Parathyroid adenoma (tissue), 2 donors: ENCODE measurements around the gene DCLK2.

Experiments
- H2AFZ ChIP-seq: fragments of 300-600 bp; sonication (generic); one replicate; pipeline ENCODE4 v1.7.0; 2017; ENCODE audit warnings: antibody characterized with exemption, mild to moderate bottlenecking
- H3K27ac ChIP-seq: fragments of 300-600 bp; sonication (generic); one replicate; pipeline ENCODE4 v1.7.0; 2017
- H3K27me3 ChIP-seq: fragments of 300-600 bp; sonication (generic); one replicate; pipeline ENCODE4 v1.7.0; 2017; ENCODE audit warnings: low read length; ENCODE audit not compliant: control insufficient read depth, insufficient read depth
- H3K36me3 ChIP-seq: fragments of 300-600 bp; sonication (generic); one replicate; pipeline ENCODE4 v1.7.0; 2017; ENCODE audit warnings: low read length; ENCODE audit not compliant: control insufficient read depth, insufficient read depth
- H3K4me1 ChIP-seq: fragments of 300-600 bp; sonication (generic); one replicate; pipeline ENCODE4 v1.7.0; 2017; ENCODE audit warnings: control low read depth
- H3K4me2 ChIP-seq: fragments of 300-600 bp; sonication (generic); one replicate; pipeline ENCODE4 v1.7.0; 2017; ENCODE audit warnings: low read length
- H3K4me3 ChIP-seq: fragments of 300-600 bp; sonication (generic); one replicate; pipeline ENCODE4 v1.7.0; 2017; ENCODE audit warnings: low read depth, low read length
- H3K79me2 ChIP-seq: fragments of 300-600 bp; sonication (generic); one replicate; pipeline ENCODE4 v1.7.0; 2017; ENCODE audit warnings: control low read depth
- H3K9ac ChIP-seq: fragments of 300-600 bp; sonication (generic); one replicate; pipeline ENCODE4 v1.7.0; 2017; ENCODE audit warnings: mild to moderate bottlenecking
- H3K9me3 ChIP-seq: fragments of 300-600 bp; sonication (generic); one replicate; pipeline ENCODE4 v1.7.0; 2017; ENCODE audit warnings: low read length; ENCODE audit not compliant: control insufficient read depth
- CTCF ChIP-seq: fragments of 300-600 bp; sonication (generic); IDR thresholded peaks from one replicate; pipeline ENCODE4 v1.7.0; 2017; ENCODE audit warnings: antibody characterized with exemption, mild to moderate bottlenecking
- donor health status: primary hyperparathyroidism.

The DCLK2 gene

GRCh38 chr4:150038335-150039076 is 39.7 kb upstream of the DCLK2 start:
- TF ChIP-seq CTCF = no peak
- H3K79me2 ChIP-seq = no peaks in the 10 kb centered on the region
- no peak overlapping the region for H3K4me2 ChIP-seq
- no peaks in the 10 kb centered on the region for H3K27me3 ChIP-seq
- no peak overlapping the region for H3K4me3 ChIP-seq
- H2AFZ ChIP-seq = no peak overlapping the region
- H3K4me1 ChIP-seq = no peaks in the 10 kb centered on the region
- no peaks in the 10 kb centered on the region for H3K36me3 ChIP-seq
- H3K9ac ChIP-seq = no peak overlapping the region
- no peak overlapping the region for H3K27ac ChIP-seq
- H3K9me3 ChIP-seq = no peaks in the 10 kb centered on the region

- Histone ChIP-seq H3K27me3 (no peaks in the 10 kb centered on the region), H3K27ac (no peak overlapping the region), H3K36me3 (no peaks in the 10 kb centered on the region), H2AFZ (no peak overlapping the region), H3K9ac (no peak overlapping the region), H3K79me2 (no peaks in the 10 kb centered on the region), H3K4me1 (no peaks in the 10 kb centered on the region), H3K4me3 (no peak overlapping the region), H3K4me2 (no peak overlapping the region), H3K9me3 (no peaks in the 10 kb centered on the region)
- TF ChIP-seq CTCF = no peak
Observed at GRCh38 chr4:150039274-150040127, 38.7 kb upstream of the DCLK2 start.

GRCh38 chr4:150044517-150044916 is 33.7 kb upstream of the DCLK2 start:
- H3K27me3 ChIP-seq = no peaks in the 10 kb centered on the region
- no peaks in the 10 kb centered on the region for H3K36me3 ChIP-seq
- no peak for TF ChIP-seq CTCF
- H3K79me2 ChIP-seq = no peaks in the 10 kb centered on the region
- no peak overlapping the region for H2AFZ ChIP-seq
- no peaks in the 10 kb centered on the region for H3K4me1 ChIP-seq
- H3K9ac ChIP-seq = no peak overlapping the region
- no peak overlapping the region for H3K27ac ChIP-seq
- H3K9me3 ChIP-seq = no peaks in the 10 kb centered on the region
- H3K4me3 ChIP-seq = no peak overlapping the region
- H3K4me2 ChIP-seq = no peak overlapping the region

GRCh38 chr4:150045410-150045809 is 32.8 kb upstream of the DCLK2 start:
- Histone ChIP-seq H3K9me3 (no peaks in the 10 kb centered on the region), H3K4me2 (no peak overlapping the region), H3K27ac (no peak overlapping the region), H3K4me1 (no peaks in the 10 kb centered on the region), H3K79me2 (no peaks in the 10 kb centered on the region), H3K27me3 (no peaks in the 10 kb centered on the region), H2AFZ (no peak overlapping the region), H3K36me3 (no peaks in the 10 kb centered on the region), H3K4me3 (no peak overlapping the region), H3K9ac (no peak overlapping the region)
- no peak for TF ChIP-seq CTCF
